HG03571 (cell line): ENCODE measurements around the gene ATP1A1.

ENCODE experiments used
- ATAC-seq: cut with Tn5 transposase; IDR thresholded peaks from one replicate; pipeline ENCODE4 v1.9.1; 2021; ENCODE audit not compliant: unreplicated experiment

ATP1A1 gene

GRCh38 chr1:116434849-116435248 lies 61.8 kb downstream of the ATP1A1 start:
- no peak for ATAC-seq

DNA sequence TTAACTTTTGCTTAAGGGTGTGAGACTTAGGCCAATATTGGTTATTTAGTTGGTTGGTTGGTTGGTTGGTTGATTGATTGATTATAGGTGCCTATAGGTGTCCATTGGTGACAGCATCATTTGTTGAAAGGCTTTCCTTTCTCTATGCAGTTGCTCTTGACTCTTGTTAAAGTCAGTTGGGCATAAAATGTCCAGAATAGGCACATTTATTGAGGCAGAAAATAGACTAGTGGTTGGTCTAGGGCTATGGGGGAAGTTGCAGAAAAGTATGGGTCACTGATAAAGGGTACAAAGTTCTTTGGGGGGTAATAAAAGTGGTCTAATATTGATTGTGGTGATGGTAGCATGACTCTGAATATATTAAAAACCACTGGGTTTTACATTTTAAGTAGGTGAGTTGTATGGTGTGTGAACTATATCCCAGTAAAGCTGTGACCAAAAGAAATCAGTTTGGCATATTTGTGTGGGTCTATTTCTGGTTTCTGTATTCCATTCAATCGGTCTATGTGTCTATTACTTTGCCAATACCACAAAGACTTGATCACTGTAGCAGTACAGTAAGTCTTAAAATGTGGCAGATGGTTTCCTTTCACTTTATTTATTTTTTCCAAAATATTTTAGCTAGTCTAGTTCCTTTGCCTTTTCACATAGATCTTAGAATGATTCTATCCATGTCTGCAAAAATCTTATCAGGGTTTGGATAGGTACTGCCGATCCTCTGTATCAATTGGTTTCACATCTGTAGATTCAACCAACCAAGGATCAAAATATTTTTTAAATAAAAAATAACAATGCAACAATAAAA lies 63.0 kb downstream of the ATP1A1 start:
- no peak for ATAC-seq

- no peak for ATAC-seq
These were observed 63.5 kb downstream of the ATP1A1 start for GRCh38 chr1:116436611-116436970.

DNA sequence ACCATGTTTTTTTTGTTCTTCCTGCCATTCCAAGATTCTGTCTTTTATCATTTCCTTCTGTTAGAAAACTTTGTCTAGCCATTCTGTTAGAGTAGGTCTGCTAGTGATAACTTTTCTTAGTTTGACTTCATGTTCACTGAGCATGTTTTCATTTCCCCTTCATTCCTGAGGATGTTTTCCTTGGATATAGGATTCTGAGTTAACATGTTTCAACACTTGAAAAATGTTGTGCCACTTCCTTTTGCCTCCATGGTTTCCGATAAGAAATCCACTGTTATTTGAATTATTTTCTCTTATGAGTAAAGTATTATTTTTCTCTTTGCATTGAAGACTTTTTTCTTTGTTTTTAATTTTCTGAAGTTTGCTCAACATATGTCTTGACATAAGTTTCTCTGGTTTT lies 66.7 kb downstream of the ATP1A1 start:
- ATAC-seq: no peak

DNA sequence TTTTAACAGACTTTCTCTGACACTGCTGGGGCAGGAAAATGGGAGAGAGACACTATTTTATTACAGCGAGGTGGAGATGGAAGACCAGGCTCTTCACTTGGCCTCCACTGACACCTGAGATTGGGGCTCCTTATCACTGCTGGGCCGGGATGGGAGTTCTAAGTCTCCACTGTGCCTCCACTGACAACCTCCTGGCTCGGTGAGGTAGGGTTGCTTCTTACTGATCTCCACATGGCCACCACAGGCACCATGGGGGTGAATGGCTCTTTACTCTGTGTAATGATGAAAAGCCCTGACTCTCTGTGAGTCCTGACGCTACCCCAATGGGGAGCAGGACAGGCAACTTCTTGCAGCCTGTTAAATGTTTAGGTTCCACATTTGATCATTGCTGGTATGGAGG lies 67.7 kb downstream of the ATP1A1 start:
- ATAC-seq: no peak

GRCh38 chr1:116445534-116445933 lies 72.5 kb downstream of the ATP1A1 start:
- no peak for ATAC-seq

DNA sequence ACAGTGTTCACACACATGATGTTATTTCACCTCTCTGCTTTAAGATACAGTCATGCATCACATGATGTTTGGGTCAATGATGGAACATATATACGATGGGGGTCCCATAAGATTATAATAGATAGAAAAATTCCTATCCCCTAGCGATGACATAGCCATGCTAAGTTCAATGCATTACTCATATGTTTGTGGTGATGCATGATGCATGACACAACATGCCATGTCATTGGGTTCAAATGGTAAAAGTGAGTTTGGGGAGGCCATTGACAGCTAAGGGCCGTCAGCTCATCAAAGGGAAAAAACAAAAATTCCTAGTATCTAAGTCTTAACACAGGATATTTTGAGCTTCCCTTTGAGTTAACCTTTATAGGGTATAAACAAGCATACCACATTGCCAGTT lies 73.6 kb downstream of the ATP1A1 start:
- no peak for ATAC-seq

- ATAC-seq: no peak
These were observed 75.8 kb downstream of the ATP1A1 start for GRCh38 chr1:116448785-116449385.

GRCh38 chr1:116449578-116449977 lies 76.5 kb downstream of the ATP1A1 start:
- ATAC-seq: no peak

GRCh38 chr1:116451702-116452101 lies 78.7 kb downstream of the ATP1A1 start:
- no peak for ATAC-seq

- ATAC-seq: no peak
These were observed 80.4 kb downstream of the ATP1A1 start for GRCh38 chr1:116453481-116453880.

DNA sequence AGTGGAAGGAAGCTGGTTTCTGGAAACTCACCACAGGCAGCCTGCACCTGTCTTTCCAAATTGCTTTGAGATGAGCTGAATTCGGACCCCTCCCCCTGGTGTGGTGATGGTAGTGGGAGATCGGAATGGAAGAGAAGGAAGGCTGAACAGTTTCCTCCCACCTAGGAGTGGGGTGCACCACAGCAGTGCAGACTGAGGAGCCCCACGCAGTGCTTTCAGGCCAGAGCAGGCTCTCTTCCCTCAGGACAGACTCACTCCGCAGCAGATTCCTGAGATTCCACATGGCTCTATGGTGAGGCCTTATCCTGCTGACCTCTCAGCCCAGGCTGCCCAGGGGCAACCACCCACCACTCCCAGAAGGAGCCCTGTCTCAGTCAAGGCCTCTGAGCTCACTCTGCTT lies 80.9 kb downstream of the ATP1A1 start:
- no peak for ATAC-seq
